ENCODE results near the gene RILP.

- TF ChIP-seq CTCF (conservative IDR thresholded peaks at IDR 0.05; ENCODE audit: low read depth, low read length) (no peak), EZH2phosphoT487 (IDR thresholded peaks at IDR 0.05; ENCODE audit: borderline replicate concordance, low read length) (no peak), EZH2 (IDR thresholded peaks at IDR 0.05; ENCODE audit: low read length, unreplicated experiment) (no peak)
Observed at GRCh38 chr17:1650731-1651558, 1.3 kb upstream of the RILP start.

Data from PC-3 (cell line).